Activated gamma-delta T cell treated with anti-CD3 and anti-CD28 coated beads, Interleukin-2, amount 50 U/mL, for 16 hours (primary cell): ENCODE measurements around the gene ACAA1.
A peak's percentile ranks its signal among the peaks of the same experiment; 100 is the strongest.
"Not testable (repeated sequence)": the region's sequence is repeated elsewhere in the genome, so short reads cannot be mapped to it uniquely, and the experiment has no call there.

Experiments
- DNase-seq: peaks from one replicate; pipeline ENCODE4 v3.0.0-alpha.2; 2020; ENCODE audit warnings: low read depth

ACAA1 gene

DNA sequence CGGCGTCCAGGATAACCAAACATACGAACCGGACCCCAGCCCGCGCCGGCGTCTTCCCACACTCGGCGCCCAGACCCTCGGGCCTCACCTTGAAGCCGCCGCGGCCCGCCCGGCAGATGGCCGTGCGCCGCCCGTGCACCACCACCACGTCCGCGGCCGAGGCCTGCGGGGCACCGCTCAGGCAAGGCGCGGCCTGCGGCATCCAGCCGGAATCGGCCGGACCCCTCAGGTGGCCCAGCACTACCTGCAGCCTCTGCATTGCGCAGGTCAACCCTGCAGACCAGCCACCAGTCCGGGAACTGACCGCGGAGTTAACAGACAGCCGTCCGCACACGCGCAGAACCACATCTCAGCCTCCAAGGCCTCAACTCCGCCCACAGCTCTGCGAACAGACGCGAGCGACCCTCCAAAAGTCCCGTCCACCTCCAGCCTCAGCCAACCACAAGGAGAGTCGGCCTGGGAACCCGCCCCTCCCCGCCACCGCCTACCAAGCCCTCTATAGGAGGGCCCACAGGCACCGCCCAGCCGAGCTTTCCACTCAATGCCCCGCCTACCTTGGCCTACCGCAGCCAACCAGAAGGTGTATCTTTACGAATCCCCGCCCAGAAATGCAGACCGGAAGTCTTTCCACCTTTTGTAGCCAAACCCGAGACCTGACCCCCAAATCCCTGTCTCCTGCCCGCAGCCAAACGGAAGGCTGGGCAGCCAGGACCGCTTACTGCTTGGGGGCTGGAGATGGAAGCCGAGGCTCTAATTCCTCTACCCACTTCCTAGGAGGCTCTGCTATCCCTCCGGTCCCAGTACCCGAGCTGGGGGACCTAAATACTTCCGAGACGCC is at the start of gene ACAA1:
Gene ACAA1 (minus strand): TSS at position 351 of the 838 bp plus-strand sequence. CDS start 92 bp downstream, at position 259.
- peak; percentile 98 for DNase-seq

GRCh38 chr3:38177181-38177580 is 40.3 kb upstream of the ACAA1 start:
- no peak for DNase-seq

DNA sequence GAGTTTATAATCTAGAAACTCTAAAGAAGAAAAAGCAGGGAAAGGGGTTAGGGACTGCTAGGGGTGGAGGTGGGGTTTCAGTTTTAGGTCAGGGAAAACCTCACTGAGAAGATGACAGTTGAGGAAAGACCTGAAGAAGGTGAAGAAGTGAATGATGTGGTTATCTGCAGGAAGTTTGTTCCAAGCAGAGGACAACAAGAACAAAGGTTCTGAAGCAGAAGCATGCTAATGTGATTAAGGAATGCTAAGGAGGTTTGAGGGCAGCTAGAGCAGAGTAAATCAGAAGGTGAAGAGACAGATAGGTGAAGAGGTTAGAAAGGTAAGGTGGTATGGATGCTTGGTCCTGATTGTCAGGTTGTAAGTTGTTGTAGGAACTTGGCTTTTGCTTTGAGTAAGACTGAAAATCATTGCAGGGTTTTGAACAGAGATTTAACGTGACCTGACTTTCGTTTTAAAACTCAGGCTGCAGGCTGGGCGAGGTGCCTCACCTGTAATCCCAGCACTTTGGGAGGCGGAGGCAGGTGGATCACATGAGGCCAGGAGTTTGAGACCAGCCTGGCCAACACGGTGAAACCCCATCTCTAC is 37.0 kb upstream of the ACAA1 start:
- no peak for DNase-seq

GRCh38 chr3:38171622-38172021 is 34.7 kb upstream of the ACAA1 start:
- DNase-seq: no peak

GRCh38 chr3:38170722-38171121 is 33.8 kb upstream of the ACAA1 start:
- no peak for DNase-seq

DNA sequence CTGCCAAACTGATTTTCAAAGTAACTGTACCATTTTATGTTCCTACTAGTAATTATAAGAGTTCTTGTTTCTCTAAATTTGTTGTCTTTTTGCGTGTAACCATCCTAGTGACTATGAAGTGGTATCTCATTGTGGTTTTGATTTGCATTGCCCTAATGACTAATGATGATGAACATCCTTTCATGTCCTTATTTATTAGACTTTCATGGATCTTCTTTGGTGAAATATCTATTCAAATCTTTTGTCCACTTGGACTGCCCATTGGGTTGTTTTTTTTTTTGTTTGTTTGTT is 32.0 kb upstream of the ACAA1 start:
- no peak for DNase-seq

- DNase-seq: no peak
These were observed 31.5 kb upstream of the ACAA1 start for GRCh38 chr3:38168151-38169026.

DNA sequence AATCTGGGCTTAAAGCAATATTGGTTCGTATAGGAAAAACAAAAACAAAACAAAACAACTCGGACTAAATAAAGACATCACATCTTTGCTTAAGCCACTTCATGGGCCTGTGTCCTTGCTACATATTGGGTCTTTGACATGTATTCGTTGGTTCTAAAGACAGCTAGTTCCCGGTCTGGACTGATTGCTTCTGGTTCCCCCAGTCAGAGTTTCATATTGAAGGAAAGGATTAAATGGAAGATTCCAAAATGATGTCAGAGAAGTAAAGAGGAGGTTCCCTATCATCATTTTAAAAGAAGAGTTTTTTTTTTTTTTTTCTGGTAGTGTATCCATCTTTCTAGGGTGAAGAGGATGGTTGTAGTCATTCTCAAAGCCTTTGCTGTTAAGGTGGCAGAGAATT is 30.7 kb upstream of the ACAA1 start:
- no peak for DNase-seq

GRCh38 chr3:38165722-38166387 is 28.9 kb upstream of the ACAA1 start:
- DNase-seq: no peak

DNA sequence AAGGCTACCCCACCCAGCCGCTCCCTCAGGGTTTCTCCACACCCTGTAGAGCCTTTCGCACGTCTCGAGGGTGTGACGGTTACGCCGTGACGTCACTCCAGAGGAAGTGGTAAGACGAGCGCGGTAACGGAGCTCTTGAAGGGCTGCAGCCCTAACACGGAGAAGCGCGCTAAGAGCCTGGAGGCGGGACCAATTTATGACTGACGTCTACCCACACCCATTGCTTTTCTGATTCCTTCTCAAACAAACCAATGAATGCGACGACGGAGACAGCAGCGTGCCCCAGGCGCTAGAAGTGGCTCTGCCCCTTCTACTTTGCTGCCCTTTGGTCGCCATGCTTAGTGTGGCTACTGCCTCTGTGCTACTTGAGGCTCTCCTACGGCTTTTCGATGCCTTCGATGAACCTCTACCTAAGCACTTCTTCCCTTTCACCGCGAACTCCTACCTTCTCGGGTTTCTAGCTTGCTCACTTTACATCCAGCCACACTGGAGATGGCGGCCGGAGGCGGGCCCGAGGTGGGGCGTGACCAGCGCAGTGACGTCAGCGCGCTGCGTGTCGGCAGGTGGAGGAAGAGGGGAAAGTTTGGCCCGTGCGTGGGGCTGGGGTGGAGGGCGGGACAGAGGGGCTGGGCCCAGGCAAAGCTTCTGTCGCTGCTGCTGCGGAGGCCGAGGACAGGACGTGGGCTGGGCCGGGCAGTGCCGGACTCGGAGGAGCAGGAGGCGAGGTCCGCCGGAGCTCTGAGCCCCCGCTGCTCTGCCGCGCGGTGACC is 28.2 kb upstream of the ACAA1 start, which contains the start of gene OXSR1:
Gene OXSR1 (plus strand): TSS at position 586 of the 770 bp plus-strand sequence. CDS start 340 bp downstream, outside the sequence.
- DNase-seq: peak; percentile 93

- no peak for DNase-seq
These were observed 27.7 kb upstream of the ACAA1 start for GRCh38 chr3:38164643-38164951.

GRCh38 chr3:38163841-38164642 is 27.1 kb upstream of the ACAA1 start:
- DNase-seq: no peak

GRCh38 chr3:38163117-38163840 is 26.4 kb upstream of the ACAA1 start:
- no peak for DNase-seq

DNA sequence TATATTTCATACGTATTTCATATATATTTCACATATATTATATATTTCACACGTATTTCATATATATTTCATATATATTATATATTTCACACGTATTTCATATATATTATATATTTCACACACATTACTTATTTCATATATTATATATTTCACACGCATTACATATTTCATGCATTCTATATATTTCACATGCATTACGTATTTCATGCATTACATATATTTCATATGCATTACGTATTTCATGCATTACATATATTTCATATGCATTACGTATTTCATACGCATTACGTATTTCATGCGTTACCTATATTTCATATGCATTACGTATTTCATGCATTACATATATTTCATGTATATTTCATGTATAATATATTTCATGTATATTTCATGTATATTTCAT is 23.8 kb upstream of the ACAA1 start:
- DNase-seq: not testable (repeated sequence)

DNA sequence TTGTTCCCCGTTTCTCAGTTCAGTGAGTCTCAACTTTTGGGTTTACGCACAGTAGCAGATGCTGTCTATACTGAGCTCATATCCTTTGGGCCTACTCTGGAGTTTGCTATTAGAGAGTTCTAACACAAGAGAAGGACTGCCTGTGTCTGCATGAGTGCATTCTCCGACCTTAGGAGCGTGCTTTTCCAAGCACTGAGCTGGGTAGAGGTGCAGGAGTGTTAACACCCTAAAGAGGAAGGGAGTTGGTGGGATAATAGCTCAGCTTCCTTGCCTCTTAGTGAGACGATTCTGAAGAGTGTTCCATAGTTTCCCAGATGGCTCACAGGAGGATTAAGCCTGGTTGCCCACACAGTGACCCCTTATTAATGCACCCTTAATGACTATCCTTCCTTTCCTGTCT is 21.5 kb upstream of the ACAA1 start:
- no peak for DNase-seq

GRCh38 chr3:38157595-38157994 is 20.7 kb upstream of the ACAA1 start:
- no peak for DNase-seq

DNA sequence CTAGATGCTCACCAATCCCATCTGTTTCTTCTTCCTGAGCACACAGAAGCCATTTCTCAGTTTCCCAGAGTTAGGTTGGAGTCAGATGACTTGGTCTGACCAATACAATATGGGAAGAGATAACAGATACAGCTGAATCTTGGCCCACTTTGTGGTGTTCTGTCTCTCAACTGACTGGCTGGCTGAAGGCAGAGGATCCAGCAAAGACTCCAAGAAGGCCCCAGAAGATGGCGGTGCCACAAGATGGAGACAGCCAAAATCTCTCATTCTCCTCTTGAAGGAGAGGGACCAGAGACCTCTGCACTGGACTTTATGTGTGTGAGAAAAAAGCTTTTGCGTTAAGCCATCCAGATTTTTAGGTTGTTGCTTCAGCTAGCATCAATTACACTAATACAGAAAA is 20.2 kb upstream of the ACAA1 start:
- no peak for DNase-seq

DNA sequence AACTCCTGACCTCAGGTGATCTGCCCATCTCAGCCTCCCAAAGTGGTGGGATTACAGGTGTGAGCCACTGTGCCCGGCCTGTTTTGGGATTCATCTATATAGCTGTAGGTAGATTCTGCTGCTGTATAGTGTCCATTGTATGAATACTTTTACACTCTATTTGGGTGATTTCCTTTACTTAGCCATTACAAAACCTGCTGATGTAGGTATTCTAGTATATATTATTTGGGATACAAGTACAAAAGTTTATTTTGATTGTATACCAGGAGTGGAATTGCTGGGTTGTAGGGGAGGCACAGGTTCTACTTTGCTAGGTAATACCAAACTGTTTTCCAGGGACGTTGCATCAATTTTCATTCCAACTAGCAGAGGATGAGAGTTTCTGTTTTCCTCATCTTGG is 18.9 kb upstream of the ACAA1 start:
- DNase-seq: no peak

DNA sequence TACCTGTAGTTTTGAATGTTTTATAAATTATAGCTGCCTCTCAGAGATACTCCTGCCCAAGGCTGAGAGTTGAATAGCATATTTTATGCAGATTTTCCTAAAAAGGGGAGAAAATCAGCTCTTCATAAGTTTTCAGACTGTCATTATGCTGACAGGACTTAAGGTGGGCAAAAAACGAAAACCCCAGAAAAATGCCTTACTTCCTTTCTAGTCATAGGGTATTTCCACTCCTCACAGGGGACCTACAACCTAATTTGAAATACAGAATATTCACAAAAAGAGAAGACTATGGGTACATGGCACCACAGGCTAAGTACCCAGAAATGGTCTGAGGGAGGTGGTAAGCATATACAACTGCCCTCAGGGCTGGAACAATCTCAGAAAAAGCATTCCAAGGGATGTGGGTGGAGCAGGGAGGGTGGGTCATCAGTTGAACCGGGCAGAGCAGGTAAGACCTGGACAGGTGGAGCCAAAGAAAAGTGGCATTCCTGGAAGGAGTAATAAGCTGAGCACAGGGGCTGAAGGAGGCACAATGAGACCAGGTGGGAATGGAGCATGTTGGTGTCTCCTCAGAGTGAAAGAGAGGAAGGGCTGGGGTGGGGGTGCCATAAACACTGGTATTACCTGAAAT is 17.8 kb upstream of the ACAA1 start:
- DNase-seq: no peak

DNA sequence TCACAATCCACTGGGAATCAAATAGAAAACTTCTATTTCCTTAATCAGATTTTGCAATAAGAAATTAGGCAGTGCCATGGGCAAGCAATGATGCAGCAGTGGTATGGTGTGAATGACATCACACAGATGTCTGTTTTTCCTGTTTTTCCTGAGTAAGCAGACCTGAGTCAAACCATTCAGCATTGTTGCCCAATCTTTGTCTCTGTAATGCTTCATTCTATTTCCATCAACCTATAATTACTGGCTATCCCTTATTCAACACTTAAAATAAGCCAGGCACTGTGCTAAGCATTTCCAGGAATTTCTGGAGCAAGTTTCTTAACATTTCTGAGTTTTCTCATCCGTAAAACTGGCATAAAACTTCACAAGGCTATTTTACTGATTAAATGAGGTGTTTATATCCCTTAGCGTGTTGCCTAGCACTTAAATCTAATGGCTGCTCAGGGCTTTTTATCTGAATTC is 17.1 kb upstream of the ACAA1 start:
- no peak for DNase-seq
